Lower leg skin (tissue), 4 donors: ENCODE data around the gene PRDM15. TPM values are rescaled to one million over a fixed set of nuclear protein-coding genes. Genes with fewer than 3 reads are reported as not detected.

Source experiments
- DNase-seq, 2 donors: peaks; one replicate each; pipeline ENCODE4 v3.0.0-alpha.2; 2019; ENCODE audit warnings: low spot score in 2 of 2
- H3K4me3 ChIP-seq: fragments of 200-600 bp; sonication (generic); 2 replicates; pipeline ENCODE4 v1.5.1; 2017; ENCODE audit warnings: mild to moderate bottlenecking, low read depth; ENCODE audit not compliant: poor library complexity, severe bottlenecking
- CTCF ChIP-seq, 3 donors: fragments of 450-650 bp; IDR thresholded peaks; one replicate each; pipeline ENCODE4 v1.5.1; 2016; ENCODE audit warnings: antibody characterized with exemption in 3 of 3, mild to moderate bottlenecking in 3 of 3, moderate library complexity in 2 of 3
- POLR2A ChIP-seq, 2 donors: fragments of 450-650 bp; IDR thresholded peaks; one replicate each; pipeline ENCODE4 v1.6.1; 2016 to 2017; ENCODE audit warnings: antibody characterized with exemption in 2 of 2, mild to moderate bottlenecking in 1 of 2, moderate library complexity in 1 of 2
- WGBS, 2 donors: methylation state at CpG; one replicate each; pipeline ENCODE4 v1.1.5; 2018; 5-methylcytosine and 5-hydroxymethylcytosine counted together
- intact Hi-C: fragments of 100-400 bp; cut with DNase I; formaldehyde crosslinking; loops from one replicate; pipeline ENCODE4 v1.15.0; 2023; ENCODE audit warnings: low total_unique reads
- total RNA-seq, 4 donors: library from RNA; depleted of rRNA; stranded (reverse); fragments of >200 nt; gene quantifications; one replicate each; pipeline ENCODE4 v1.1.0, GENCODE V29; 2016

The PRDM15 gene
- total RNA-seq, 4 donors from 2014 or later: 4.7 to 26.9 (median 9.1) TPM

GRCh38 chr21:41876396-41876795, 2.7 kb downstream of the PRDM15 start:
- WGBS, 2 donors: 82 to 91% methylated on average over 5 to 8 of the region's 8 CpGs
- intact Hi-C loops: no loop called here
- no peak for DNase-seq
- no peak overlapping the region for H3K4me3 ChIP-seq
- TF ChIP-seq POLR2A (IDR thresholded peaks at IDR 0.05): no peak
- TF ChIP-seq CTCF (IDR thresholded peaks at IDR 0.05): no peak

GRCh38 chr21:41875086-41875485, 4.1 kb downstream of the PRDM15 start:
- no peak for DNase-seq
- intact Hi-C loops: no loop called here
- TF ChIP-seq POLR2A (IDR thresholded peaks at IDR 0.05) (no peak), CTCF (IDR thresholded peaks at IDR 0.05) (no peak)
- WGBS, 2 donors: 93 to 98% methylated on average over 8 of the region's 8 CpGs
- H3K4me3 ChIP-seq: no peak overlapping the region

GRCh38 chr21:41874611-41875010, 4.5 kb downstream of the PRDM15 start:
- 83 to 90% methylated on average over 11 of the region's 11 CpGs for WGBS, 2 donors
- intact Hi-C loops: no loop called here

DNA sequence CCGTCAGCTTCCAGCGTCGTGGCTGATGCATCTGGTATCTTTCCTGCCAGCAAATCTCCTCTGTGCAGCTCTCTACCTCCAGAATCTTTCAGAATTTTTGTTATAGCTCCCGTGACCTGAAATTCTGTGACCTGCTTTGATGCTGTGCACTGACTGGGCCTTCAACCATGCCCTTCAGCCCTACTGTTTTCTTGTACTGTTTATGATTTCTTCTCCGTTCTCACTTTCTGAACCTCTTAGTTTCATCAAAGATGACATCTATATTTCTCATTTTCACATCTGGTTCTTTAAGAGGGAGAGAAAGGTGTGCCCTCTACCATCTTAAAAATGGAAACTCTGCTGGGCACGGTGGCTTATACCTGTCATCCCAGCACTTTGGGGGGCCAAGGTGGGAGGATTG, 5.7 kb downstream of the PRDM15 start:
- intact Hi-C loops: no loop called here
- 89 to 93% methylated on average over 6 of the region's 6 CpGs for WGBS, 2 donors
- TF ChIP-seq CTCF (IDR thresholded peaks at IDR 0.05) (no peak), POLR2A (IDR thresholded peaks at IDR 0.05) (no peak)
- DNase-seq: no peak
- H3K4me3 ChIP-seq: no peak overlapping the region

More at GRCh38 chr21:41874611-41875010, 4.5 kb downstream of the PRDM15 start:
- TF ChIP-seq POLR2A (IDR thresholded peaks at IDR 0.05) (no peak), CTCF (IDR thresholded peaks at IDR 0.05) (no peak)
- no peak for DNase-seq
- no peak overlapping the region for H3K4me3 ChIP-seq

DNA sequence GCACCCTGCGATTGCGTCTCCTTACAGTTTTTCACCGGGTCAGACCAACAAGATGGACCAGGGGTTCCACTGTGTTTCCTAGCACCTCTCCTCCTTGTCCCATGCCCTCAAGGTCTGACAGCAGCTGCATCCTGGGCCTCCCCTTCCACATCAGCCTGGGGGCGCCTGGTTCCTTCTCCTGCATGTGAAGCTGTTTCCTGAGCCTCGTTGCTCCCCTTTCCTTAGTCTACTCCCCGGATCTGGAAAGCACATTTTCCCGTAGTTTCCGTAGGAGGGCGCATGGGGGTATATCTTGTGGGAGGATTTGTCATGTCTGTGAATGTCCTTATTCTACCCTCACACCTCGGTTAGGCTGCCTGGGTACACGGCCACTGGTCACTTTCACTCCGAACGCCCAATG, 6.1 kb downstream of the PRDM15 start:
- WGBS, 2 donors: 87 to 91% methylated on average over 13 of the region's 13 CpGs
- TF ChIP-seq POLR2A (IDR thresholded peaks at IDR 0.05) (no peak), CTCF (IDR thresholded peaks at IDR 0.05) (no peak)
- intact Hi-C loops: no loop called here
- no peak overlapping the region for H3K4me3 ChIP-seq
- DNase-seq: no peak

- 93 to 95% methylated on average over 14 to 15 of the region's 15 CpGs for WGBS, 2 donors
- TF ChIP-seq CTCF (IDR thresholded peaks at IDR 0.05) (no peak), POLR2A (IDR thresholded peaks at IDR 0.05) (no peak)
- no peak overlapping the region for H3K4me3 ChIP-seq
- DNase-seq: no peak
- intact Hi-C loops: no loop called here
Observed at GRCh38 chr21:41871293-41872030, 7.7 kb downstream of the PRDM15 start.
